ENCODE results near the gene CTXN3. TPM values are rescaled to one million over a fixed set of nuclear protein-coding genes. Genes with fewer than 3 reads are reported as not detected.

CTXN3 gene
- total RNA-seq: 13.9 TPM

DNA sequence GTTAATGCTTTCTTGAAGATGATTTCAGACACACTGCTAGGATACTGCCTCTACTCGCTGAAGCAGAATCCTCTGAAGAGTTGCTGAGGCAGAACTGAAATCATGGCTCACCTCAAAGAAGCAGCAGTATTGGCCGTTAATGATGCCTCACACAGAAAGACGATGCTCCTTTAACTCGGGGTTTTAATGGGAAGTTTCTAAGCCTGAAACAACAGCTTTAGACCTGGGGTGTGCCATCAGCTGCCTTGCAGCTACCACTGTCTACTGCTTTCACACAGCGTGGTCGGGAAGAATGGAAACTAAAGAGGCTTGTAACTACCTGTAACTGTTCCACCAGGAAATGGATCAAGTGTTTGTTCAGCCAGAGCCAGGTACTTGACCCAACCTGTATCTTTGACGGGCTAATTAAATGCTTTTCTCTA, at the start of gene CTXN3:
Gene CTXN3 (plus strand): TSS at position 65 of the 422 bp plus-strand sequence. CDS start 8,440 bp downstream, outside the sequence.
- DNase-seq (ENCODE audit: low spot score in 2 of 2) (no peak), FAIRE-seq (no peak)

DNA sequence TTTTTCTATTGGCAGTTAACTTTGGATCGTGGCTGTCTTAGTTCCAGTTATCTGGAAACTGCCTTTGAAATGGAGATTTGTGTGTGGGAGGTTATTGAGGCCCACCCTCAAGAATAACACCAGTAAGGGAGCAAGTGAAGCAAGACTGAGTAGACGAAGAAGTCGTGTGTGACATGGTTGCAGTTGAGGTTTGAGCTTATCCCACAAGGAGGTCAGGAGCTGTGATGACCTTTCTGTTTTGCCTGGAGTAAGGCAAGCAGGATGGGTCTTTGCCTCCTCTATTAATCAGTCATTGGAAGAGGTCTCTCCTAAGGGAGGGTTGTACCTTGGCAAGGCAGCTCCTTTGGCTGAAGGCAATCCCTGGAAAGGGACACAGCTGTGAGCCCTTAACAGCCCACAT, 49.6 kb upstream of the CTXN3 start:
- FAIRE-seq (no peak), DNase-seq (ENCODE audit: low spot score in 2 of 2) (no peak)

- FAIRE-seq (no peak), DNase-seq (ENCODE audit: low spot score in 2 of 2) (no peak)
Measured at GRCh38 chr5:127599847-127600246, 49.0 kb upstream of the CTXN3 start.

- FAIRE-seq: no peak
- no peak for DNase-seq (ENCODE audit: low spot score in 2 of 2)
Measured at GRCh38 chr5:127601111-127601510, 47.8 kb upstream of the CTXN3 start.

DNA sequence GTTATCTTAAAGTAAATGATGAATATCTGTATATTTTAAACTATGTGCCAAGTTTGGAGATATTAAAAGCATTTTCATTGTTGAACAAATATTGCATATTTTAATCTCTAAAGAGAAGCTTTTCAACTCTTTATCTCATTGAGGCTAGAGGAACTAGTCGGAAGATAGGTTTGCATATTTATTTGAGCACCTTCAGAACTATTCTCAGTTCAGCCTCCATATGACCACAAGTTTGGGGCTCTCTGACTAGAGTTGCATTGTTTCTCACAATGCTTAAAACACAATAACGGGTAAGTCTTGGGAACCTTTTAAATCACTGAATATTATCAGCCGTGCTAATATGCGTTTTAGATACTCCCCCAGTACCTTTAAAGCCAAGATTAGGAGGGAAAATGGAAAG, 47.3 kb upstream of the CTXN3 start:
- DNase-seq (ENCODE audit: low spot score in 2 of 2): no peak
- FAIRE-seq: no peak

DNA sequence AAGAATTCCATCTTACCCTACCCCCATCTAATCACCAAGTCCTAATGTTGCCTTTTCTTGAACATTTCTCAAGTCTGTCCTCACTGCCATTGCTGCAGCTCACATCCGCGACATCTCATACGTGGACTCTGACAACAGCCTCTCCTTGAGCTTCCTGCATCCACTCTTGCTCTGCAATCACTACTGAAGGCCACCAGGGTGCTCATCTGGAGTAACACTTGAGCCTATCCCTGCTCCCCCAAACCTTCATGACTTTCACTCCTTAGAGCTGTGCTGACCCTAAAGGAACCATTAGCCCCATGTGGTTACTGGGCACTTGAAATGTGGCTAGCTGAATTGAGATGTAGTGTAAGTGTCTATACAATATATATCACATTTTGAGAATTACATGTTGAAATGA, 46.4 kb upstream of the CTXN3 start:
- no peak for DNase-seq (ENCODE audit: low spot score in 2 of 2)
- no peak for FAIRE-seq

DNA sequence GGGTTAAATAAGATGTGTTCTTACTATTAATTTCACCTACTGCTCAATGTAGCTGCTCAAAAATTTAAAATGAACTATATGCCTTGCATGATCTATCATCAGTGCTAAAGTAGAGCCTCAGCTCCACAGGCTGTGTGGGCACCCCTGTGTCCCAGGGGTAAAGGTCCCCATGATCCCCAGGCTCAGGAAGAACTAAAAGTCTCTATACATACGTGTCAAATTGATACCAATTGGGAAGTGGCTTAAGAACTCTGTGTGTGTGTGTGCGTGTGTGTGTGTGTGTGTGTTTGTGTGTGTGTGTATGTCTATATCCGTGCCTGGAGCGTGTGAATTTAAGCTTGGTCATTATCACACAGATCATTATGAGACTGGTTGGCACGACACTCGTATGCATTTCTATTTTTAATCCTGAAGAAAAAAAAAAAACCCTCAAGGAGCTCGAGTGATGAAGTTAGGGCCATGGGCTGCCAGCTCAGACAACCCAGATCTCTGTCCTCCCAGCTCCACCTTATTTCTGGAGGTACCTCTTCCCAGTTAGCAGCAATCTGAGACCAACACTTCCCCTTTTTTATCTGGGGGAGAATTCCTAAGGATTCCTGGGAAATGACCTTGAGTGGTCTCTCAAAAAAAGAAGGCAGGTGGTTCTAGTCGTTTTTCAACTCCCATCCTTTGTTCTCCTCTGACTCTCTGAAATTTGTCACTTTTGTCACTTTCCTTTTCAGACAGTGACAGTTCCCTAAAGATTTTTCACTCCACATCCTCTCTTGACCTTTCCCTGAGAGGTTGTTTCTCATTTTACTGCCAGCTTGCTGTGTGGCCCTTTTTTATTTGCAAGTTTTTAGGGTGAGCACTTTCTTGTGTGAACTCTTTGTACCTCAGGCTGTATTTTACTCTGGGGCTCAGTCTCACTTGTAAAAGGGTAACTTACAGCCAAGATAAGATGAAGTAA, 45.7 kb upstream of the CTXN3 start:
- DNase-seq (ENCODE audit: low spot score in 2 of 2): no peak
- no peak for FAIRE-seq

DNA sequence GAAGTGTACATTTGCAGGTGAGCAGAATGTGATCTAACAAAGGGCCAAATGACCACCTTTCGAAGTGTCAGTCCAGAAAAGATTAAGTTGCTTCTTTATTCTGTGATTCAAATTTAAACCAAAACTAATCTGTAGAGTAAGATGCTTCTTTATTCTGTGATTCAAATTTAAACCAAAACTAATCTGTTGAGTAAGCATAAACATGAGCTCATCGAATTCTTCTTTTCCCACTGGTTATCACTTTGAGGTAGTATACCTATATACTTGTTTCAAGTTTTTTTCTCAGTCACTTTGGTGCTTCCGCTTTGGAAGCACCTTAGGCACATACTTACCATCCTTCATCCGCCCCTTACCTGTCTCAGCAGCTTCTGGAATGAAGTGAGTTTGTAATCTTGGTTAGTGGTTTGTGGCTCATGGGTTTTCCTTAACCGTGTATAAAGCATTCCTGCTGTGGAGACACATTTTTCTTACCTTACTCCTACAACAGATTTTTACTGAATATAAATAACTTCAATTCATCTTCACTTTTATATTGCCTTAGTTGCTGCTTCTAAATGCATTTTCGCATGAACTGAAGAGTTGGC, 40.7 kb upstream of the CTXN3 start:
- DNase-seq (ENCODE audit: low spot score in 2 of 2) (no peak), FAIRE-seq (no peak)

- DNase-seq (ENCODE audit: low spot score in 2 of 2) (no peak), FAIRE-seq (no peak)
Measured at GRCh38 chr5:127609011-127609410, 39.9 kb upstream of the CTXN3 start.

DNA sequence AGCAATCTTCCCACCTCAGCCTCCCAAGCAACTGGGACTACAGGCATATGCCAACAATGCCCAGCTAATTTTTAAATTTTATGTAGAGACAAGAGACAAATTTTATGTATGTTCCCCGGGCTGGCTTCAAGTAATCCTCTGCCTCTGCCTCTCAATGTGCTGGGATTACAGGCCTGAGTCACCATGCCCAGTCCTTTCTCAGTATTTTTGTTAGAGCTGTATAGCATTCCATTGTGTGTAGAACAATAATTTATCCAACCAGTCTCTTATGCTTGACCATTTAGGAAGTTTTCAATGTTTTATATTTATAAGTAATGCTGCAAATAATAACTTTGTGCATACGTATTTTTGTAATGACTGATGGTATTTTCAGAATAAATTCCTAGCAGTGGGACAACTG, 38.9 kb upstream of the CTXN3 start:
- no peak for DNase-seq (ENCODE audit: low spot score in 2 of 2)

GRCh38 chr5:127612441-127613141, 36.3 kb upstream of the CTXN3 start:
- DNase-seq (ENCODE audit: low spot score in 2 of 2): no peak
- FAIRE-seq: no peak

More for the DNA sequence above, 38.9 kb upstream of the CTXN3 start:
- FAIRE-seq: no peak

DNA sequence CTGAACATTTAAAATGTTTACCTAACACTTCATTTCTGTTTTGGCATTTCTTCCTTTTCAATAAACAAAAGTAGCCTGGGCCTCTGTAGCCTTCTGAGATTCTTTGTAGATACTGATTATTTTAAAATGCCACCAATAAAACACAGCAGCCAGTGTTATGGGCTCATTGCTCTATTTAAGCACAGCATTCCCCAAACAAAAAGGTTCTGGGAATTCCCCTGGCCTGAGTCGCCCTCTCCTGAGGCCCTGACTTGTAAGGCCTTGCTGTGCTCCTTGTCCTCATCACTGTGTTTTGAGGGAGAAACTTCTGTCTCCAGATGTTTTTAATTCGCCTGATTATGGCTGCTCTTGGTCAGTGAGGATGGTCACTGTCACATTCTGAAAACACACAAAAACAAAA, 33.0 kb upstream of the CTXN3 start:
- FAIRE-seq (no peak), DNase-seq (ENCODE audit: low spot score in 2 of 2) (no peak)

GRCh38 chr5:127619908-127620479, 28.9 kb upstream of the CTXN3 start:
- FAIRE-seq (no peak), DNase-seq (ENCODE audit: low spot score in 2 of 2) (no peak)

GRCh38 chr5:127621601-127622325, 27.1 kb upstream of the CTXN3 start:
- DNase-seq (ENCODE audit: low spot score in 2 of 2): no peak

DNA sequence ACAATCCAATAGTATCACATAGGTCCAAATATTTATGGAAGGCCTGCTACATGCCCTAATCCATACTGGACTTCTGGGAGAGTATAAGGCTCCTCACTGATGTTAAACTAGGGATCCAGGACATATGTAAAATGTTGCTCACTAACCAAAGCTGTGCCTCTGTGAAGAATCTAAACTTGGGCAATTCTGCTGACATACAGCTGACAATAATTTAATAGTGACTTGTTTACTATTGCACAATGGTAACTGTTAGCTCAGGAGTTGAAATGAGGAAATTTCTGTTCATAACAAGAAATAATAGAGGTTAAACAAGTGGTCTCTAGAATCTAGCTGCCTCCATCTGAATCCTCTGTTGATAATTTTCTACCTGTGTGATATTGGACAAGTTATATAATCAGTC, 14.9 kb upstream of the CTXN3 start:
- FAIRE-seq: no peak
- no peak for DNase-seq (ENCODE audit: low spot score in 2 of 2)

More at GRCh38 chr5:127621601-127622325, 27.1 kb upstream of the CTXN3 start:
- FAIRE-seq: no peak

GRCh38 chr5:127639828-127640227, 9.1 kb upstream of the CTXN3 start:
- FAIRE-seq (no peak), DNase-seq (ENCODE audit: low spot score in 2 of 2) (no peak)

DNA sequence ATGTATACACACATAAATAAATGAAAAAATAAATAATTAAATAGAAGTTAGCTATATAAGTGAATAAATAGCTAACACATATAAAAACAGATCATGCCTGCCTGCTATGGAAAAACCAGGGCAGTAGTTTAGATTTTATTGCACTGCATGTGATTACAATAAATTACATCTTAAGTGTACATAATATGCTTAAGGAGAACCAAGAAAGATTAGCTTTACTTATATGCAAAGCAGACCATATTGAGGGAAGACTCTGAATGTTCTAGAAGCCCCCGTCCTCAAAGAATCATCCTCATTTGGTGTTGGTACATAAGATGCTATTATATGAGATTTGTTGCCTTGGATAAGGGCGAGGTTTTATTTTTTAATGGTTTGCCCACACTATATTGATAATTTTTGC, 5.9 kb upstream of the CTXN3 start:
- no peak for DNase-seq (ENCODE audit: low spot score in 2 of 2)
- no peak for FAIRE-seq

GRCh38 chr5:127643607-127644006, 5.3 kb upstream of the CTXN3 start:
- DNase-seq (ENCODE audit: low spot score in 2 of 2): no peak
- FAIRE-seq: no peak

GRCh38 chr5:127645300-127645726, 3.6 kb upstream of the CTXN3 start:
- no peak for DNase-seq (ENCODE audit: low spot score in 2 of 2)
- FAIRE-seq: no peak

DNA sequence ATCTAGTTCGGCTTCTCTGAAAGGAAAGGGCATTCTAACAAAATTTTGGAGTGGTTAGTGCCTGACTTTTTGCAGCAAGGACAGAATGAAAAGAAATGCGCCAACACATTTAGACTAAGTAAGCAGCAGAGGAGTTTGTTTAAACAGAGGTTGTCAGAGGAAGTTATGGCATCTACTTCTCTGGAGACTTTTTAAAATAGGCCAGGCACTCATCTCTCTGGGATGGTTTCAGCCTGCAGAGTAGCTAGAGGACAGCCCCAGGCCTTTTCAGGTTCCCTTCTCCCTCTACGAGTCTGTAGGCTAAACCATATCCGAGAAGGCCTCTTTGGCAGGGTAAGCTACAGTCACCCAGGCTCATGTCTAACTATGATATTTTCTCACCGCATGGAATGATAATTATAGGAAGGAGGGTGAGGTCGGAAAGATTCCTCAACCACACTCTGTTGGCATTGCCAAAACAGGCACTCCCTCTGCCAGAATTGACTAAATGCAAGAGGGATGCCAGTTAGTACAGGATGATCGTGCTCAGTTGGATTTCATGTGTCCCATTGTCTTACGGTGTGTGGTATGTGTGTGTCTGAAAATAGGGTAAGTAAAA, 1.4 kb upstream of the CTXN3 start:
- DNase-seq (ENCODE audit: low spot score in 2 of 2): no peak
- no peak for FAIRE-seq
